IPS DF 6.9 (cell line): ENCODE results near the gene IFT22.
A peak's percentile ranks its signal among the peaks of the same experiment; 100 is the strongest.

Source experiments
- DNase-seq: peaks from one replicate; pipeline ENCODE4 v3.0.0-alpha.2; 2013; ENCODE audit warnings: low read depth, low spot score
- H3K27ac ChIP-seq: one replicate; pipeline ENCODE4 v1.5.1; 2013; ENCODE audit warnings: low read length, control low read depth
- H3K27me3 ChIP-seq: 2 replicates; pipeline ENCODE4 v1.6.1; 2013; ENCODE audit warnings: mild to moderate bottlenecking, low read length; ENCODE audit not compliant: control insufficient read depth, insufficient read depth
- H3K36me3 ChIP-seq: 2 replicates; pipeline ENCODE4 v1.6.1; 2013; ENCODE audit warnings: low read length; ENCODE audit not compliant: control insufficient read depth, insufficient read depth
- H3K4me1 ChIP-seq: 2 replicates; pipeline ENCODE4 v1.6.1; 2013; ENCODE audit warnings: low read length; ENCODE audit not compliant: control insufficient read depth, insufficient read depth
- H3K4me3 ChIP-seq: 2 replicates; pipeline ENCODE4 v1.5.1; 2013; ENCODE audit warnings: mild to moderate bottlenecking, low read length
- H3K9me3 ChIP-seq: 2 replicates; pipeline ENCODE4 v1.6.1; 2013; ENCODE audit warnings: low read length, inconsistent platforms; ENCODE audit not compliant: control insufficient read depth, insufficient read depth
- WGBS: extraction: QIAGEN DNeasy Blood & Tissue Kit; methylation state at CpG from one replicate; pipeline ENCODE4 v1.1.7; 2013; ENCODE audit warnings: mixed read lengths, missing lambda C conversion rate; ENCODE audit not compliant: insufficient read length, insufficient coverage; 5-methylcytosine and 5-hydroxymethylcytosine counted together

IFT22 gene

DNA sequence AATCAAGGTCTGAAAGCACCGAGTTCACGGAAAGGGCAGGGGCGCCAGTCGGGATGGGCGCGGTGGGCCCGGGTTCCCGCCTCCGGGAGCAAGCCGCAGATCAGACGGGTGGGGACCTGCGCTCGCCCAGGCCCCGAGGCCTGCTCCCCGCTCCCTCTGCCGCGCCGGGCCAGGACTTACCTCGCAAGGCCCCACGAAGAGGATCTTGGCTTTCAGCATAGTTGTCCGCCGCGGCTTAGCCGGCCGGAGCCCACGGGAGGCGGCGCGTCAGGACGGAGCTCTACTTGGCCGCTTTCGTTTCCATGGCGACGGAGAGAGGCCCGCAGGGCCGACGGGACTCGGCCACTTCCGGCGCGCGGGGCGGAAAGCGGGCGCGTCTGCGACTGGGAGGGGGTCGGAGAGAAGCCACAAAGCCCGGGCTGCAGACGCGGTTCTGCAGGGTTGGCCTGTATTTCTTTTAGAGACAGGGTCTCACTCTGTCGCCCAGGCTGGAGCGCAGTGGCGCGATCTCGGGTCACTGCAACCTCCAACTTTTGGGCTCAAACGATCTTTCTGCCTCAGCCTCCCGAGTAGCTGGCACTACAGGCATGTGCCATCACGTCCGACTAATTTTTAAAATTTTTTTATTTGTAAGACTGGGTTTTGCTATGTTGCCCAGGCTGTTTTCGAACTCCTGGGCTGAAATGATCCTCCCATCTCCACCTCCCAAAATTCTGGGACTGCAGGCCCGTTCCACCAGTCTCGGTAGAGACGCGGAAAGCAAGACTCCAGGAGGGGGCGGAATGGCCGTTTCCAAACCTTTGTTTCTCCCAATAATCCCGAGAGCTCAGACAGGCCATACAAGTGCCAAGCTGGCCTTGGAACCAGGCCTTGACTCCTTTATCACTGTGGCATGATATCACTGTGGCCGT, at the start of gene IFT22:
Gene IFT22, minus strand, starts transcription at position 322 of the 911 bp plus-strand sequence. Its CDS starts 103 bp downstream, at position 219.
- no peaks in the 10 kb centered on the region for H3K4me1 ChIP-seq
- H3K27ac ChIP-seq, result no peak within 1 kb of the TSS
- H3K36me3 ChIP-seq, result no peaks in the 10 kb centered on the region
- DNase-seq, result peak; percentile 66
- H3K27me3 ChIP-seq, result no peaks in the 10 kb centered on the region
- WGBS, result no CpG with 5 or more reads among the region's 69 CpGs
- H3K9me3 ChIP-seq, result no peaks in the 10 kb centered on the region
- peak within 1 kb of the TSS; percentile 85; the same call in 1 of the 2 replicates for H3K4me3 ChIP-seq

DNA sequence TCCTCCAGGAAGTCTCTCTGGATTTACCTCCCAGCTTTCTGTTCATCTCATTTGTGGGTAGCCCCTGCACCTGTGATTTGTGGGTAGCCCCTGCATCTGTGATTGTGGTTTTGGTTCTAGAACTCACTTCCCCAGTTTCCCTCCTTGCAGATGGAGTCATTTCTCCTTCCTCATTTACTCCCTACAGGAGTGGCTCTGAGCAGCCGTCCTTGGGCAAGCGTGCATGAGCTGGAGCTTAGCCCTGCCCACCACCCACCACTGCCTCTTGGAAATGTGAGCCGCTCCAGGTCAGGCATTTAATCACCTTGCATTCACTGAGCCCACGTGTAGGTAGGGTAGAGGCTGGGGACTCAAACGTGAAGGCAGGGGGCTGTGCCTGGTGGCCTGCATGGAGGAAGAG, 49.2 kb upstream of the IFT22 start:
- DNase-seq, result no peak
- H3K27ac ChIP-seq, result no peak overlapping the region
- H3K36me3 ChIP-seq, result peaks cover 7% of the 10 kb centered on the region
- no peak overlapping the region for H3K4me3 ChIP-seq
- WGBS, result no CpG with 5 or more reads among the region's 5 CpGs
- peaks cover 2% of the 10 kb centered on the region; the same call in 1 of the 2 replicates for H3K4me1 ChIP-seq
- no peaks in the 10 kb centered on the region; the same call in 1 of the 2 replicates for H3K27me3 ChIP-seq
- H3K9me3 ChIP-seq, result no peaks in the 10 kb centered on the region; the same call in 1 of the 2 replicates

DNA sequence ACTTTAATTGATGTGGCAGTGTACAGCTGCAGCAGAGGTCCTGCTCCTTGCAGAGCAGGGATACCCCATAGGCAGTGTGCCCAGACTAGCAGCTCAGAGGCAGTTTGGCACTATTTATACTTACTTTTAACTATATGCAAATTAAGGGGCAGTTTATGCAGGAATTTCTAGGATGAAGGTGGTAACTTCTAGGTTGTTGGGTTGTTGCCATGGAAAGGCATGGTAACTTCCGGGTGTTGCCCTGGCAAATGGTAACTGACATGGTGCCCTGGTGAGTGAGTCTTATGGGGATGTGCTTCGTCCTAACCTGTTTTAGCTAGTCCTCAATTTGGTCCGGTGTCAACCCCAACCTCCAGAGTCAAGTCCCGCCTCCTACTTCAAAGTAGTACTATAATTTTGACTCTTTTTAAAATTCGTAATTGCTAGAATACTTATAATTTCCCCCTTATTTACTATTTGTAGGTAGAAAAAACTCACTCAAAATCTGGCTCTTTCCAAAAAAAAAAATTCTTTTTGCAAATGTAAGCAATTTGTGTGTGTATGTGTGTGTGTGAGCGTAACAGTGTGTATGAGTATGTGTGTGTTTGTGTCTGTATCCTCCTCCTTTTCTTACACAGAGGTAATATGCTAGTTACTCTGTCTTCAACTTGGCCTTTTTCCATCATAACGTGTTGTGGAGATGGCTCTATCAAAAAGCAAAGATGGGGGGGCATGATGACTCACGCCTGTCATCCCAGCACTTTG, 47.0 kb upstream of the IFT22 start:
- no peak for DNase-seq
- Histone ChIP-seq H3K9me3 (no peaks in the 10 kb centered on the region), H3K27ac (no peak overlapping the region), H3K27me3 (no peaks in the 10 kb centered on the region; the same call in 1 of the 2 replicates), H3K4me1 (peaks cover 2% of the 10 kb centered on the region; the same call in 1 of the 2 replicates), H3K4me3 (no peak overlapping the region), H3K36me3 (peaks cover 7% of the 10 kb centered on the region; the same call in 1 of the 2 replicates)
- no CpG with 5 or more reads among the region's 8 CpGs for WGBS

DNA sequence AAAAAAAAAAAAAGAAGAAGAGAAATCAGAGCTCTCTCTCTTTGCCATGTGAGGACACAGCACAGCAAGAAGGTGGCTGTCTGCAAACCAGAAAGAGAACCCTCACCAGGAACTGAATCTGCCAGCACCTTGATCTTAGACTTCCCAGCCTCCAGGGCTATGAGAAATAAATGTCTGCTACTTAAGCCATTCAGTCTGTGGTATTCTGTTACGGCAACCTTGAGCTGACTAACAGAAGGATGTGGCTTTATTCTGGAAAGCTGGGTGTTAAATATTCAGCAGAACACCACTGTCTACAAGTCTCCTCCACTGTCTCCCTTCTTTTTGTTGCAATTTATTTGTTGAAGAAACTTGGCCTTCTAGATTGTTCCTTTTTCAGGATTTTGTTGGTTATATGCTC, 46.1 kb upstream of the IFT22 start:
- Histone ChIP-seq H3K27ac (no peak overlapping the region), H3K9me3 (no peaks in the 10 kb centered on the region), H3K27me3 (no peaks in the 10 kb centered on the region; the same call in 1 of the 2 replicates), H3K4me1 (no peaks in the 10 kb centered on the region), H3K36me3 (0 out of 2 replicates have a peak, but pooled peaks cover 4% of the 10 kb centered on the region), H3K4me3 (no peak overlapping the region)
- DNase-seq, result no peak
- no CpG with 5 or more reads among the region's 1 CpG for WGBS

DNA sequence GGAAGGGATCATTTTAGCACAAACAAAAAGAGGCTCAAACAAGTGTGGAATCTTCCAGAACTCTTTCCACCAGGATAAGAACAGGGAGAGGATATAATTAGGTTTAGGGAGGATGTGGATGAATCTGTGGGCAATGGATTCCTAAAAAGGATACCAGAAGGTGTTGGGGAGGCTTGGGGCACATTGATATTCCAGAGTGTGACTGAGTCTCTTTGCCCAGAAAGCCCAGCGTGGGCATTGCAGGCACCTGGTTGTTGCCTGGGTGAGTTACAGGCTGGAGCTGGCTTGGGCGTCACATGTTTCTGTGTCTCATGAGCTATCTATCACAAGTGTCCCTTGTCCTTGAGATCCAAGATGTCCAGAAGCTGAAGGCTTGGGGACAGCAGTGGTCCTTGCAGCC, 44.3 kb upstream of the IFT22 start:
- Histone ChIP-seq H3K4me1 (no peaks in the 10 kb centered on the region), H3K9me3 (no peaks in the 10 kb centered on the region), H3K4me3 (no peak overlapping the region), H3K27ac (no peak overlapping the region), H3K27me3 (no peaks in the 10 kb centered on the region; the same call in 1 of the 2 replicates), H3K36me3 (0 out of 2 replicates have a peak, but pooled peaks cover 2% of the 10 kb centered on the region)
- no CpG with 5 or more reads among the region's 2 CpGs for WGBS
- DNase-seq, result no peak

DNA sequence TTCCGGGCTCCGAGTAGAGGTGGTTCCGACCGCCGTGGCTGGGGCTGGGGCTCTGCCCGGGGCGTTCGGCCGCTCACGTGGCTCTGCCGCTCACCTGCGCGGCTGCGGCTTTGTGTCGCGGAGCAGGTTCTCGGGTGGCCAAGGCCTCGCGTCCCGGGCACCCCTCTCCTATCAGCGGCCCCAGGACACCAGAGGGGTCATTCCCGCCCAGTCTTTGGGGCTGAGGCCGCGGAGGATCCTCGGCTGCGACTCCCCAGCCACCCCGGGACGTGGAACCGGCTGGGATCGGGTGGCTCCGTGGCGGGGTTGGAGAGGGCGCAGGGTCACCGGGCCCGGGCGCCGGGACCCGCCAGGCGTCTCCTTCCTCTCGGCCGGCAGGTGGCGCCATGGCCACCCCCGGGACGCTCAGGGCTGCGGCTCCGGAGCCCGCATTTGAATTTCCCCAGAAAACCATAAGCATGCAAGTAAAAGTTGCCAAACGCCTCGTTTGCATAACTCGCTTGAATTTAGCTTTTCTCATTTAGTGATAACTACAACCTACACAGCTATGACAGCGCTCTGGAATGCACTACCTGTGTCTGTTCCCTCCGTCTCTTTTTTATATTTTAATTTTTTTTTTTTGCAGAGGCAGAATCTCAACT, 42.2 kb upstream of the IFT22 start:
- no peak for DNase-seq
- no peak overlapping the region for H3K27ac ChIP-seq
- H3K4me3 ChIP-seq, result peak overlapping the region; percentile 81; the same call in 1 of the 2 replicates
- no peaks in the 10 kb centered on the region for H3K9me3 ChIP-seq
- no peaks in the 10 kb centered on the region for H3K4me1 ChIP-seq
- no peaks in the 10 kb centered on the region for H3K36me3 ChIP-seq
- no peaks in the 10 kb centered on the region; the same call in 1 of the 2 replicates for H3K27me3 ChIP-seq
- no CpG with 5 or more reads among the region's 52 CpGs for WGBS

DNA sequence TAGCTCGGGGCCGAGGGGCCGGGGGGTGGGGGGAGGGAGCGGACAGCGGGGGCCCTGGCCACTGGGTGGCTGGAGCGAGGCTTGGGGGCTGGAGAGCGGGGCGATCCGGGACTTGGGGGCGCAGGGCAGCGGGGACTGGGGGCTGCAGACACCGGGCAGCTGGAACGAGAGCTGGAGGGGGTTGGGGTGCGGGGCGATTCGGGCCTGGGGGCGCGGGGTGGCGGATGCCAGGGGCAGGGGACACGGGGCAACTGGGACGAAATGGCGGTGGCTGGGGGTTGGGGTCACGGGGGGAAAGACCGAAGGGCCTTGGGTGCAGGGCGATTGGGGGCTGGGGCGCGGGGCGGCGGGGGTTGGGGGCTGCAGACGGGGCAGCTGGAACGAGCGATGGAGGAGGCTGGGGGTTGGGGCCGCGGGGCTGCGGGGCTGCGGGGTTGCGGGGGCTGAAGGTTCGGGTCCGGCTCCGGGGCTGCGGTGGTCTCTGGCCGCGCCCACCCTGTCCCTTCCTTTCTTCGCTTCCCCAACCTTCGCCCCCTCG, 41.7 kb upstream of the IFT22 start:
- H3K36me3 ChIP-seq, result no peaks in the 10 kb centered on the region
- no peaks in the 10 kb centered on the region for H3K9me3 ChIP-seq
- DNase-seq, result no peak
- H3K4me1 ChIP-seq, result no peaks in the 10 kb centered on the region
- peak overlapping the region; percentile 81 for H3K4me3 ChIP-seq
- WGBS, result no CpG with 5 or more reads among the region's 46 CpGs
- H3K27ac ChIP-seq, result no peak overlapping the region
- H3K27me3 ChIP-seq, result no peaks in the 10 kb centered on the region; the same call in 1 of the 2 replicates

DNA sequence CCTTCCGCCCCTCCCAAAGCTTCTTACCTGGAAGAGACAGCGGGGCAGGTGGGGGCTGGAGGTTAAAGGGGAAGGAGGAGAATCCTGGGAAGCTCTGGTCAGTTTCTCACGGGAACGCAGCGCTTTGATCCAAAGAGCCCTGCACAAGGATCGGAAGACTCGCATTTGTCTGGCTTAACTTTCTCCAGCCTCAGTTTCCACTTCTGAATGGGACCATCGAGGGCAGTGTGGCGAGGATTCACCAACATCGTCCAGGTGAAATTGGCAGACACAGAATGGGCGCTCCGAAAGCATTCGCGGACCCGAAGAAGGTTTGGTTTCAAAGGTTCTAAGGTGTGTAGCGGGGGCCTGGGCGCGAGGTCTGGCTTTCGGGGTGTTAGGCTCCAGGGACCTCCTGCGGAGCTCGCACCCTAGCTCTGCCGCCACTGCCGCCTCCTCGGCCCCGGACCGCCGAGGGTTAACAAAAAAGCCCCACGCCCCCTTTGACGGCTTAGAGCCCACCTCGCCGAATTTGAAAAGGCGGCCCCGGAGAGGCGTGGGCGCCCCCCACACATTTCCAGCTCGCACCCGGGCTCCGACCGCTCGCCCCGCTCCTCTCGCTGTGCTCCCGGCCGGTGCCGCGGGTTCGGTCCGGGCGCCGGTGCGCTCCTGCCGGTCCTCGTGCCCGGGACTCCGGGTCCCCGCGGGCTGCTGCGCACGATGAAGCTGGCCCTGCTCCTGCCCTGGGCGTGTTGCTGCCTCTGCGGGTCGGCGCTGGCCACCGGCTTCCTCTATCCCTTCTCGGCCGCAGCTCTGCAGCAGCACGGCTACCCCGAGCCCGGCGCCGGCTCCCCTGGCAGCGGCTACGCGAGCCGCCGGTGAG, 41.0 kb upstream of the IFT22 start, which contains the start of gene COL26A1:
Gene COL26A1, plus strand, starts transcription at position 542 of the 862 bp plus-strand sequence. Its CDS starts 158 bp downstream, at position 700.
- Histone ChIP-seq H3K4me1 (no peaks in the 10 kb centered on the region), H3K36me3 (no peaks in the 10 kb centered on the region), H3K9me3 (no peaks in the 10 kb centered on the region), H3K27ac (no peak within 1 kb of the TSS), H3K4me3 (peak within 1 kb of the TSS; percentile 81), H3K27me3 (no peaks in the 10 kb centered on the region; the same call in 1 of the 2 replicates)
- WGBS, result no CpG with 5 or more reads among the region's 76 CpGs
- no peak for DNase-seq

DNA sequence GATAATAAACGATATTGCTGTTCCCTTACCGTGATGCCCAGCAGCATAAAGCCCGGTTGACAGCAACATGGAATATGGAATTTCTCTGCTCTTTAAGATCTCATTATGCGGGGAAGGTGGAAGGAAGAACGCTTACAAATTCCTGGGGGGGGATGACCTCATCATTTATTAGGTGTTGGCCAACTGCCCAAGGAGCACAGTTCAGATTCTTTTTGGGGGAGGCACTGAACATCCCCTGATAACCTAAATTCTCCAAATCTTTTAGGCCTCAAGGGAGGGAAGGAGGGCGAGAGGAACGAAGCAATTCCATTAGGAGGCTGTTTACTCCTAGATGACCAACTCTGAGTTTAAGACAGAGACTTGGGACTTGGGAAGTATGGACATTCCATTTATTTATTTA, 35.8 kb upstream of the IFT22 start:
- Histone ChIP-seq H3K36me3 (no peaks in the 10 kb centered on the region), H3K27ac (no peak overlapping the region), H3K4me3 (no peak overlapping the region), H3K9me3 (no peaks in the 10 kb centered on the region), H3K27me3 (no peaks in the 10 kb centered on the region), H3K4me1 (no peaks in the 10 kb centered on the region)
- no CpG with 5 or more reads among the region's 7 CpGs for WGBS
- DNase-seq, result no peak
